Tibial nerve (tissue), 4 donors: ENCODE data around the gene GIMAP5. TPM values are rescaled to one million over a fixed set of nuclear protein-coding genes. Genes with fewer than 3 reads are reported as not detected.
A peak's percentile ranks its signal among the peaks of the same experiment; 100 is the strongest.

Experiments
- DNase-seq, 2 donors: peaks; one replicate each; pipeline ENCODE4 v3.0.0-alpha.2; 2019; ENCODE audit warnings: low spot score in 2 of 2
- H3K27ac ChIP-seq, 4 donors: fragments of 200-600 bp; sonication (generic) in 3 of 4; one replicate each; pipeline ENCODE4 v1.5.1; 2017 to 2019; ENCODE audit warnings: mild to moderate bottlenecking in 1 of 4
- H3K27me3 ChIP-seq, 2 donors: fragments of 200-600 bp; sonication (generic) in 1 of 2; one replicate each; pipeline versions ENCODE4 v1.5.1 to v1.6.0; 2017 to 2019
- H3K36me3 ChIP-seq, 3 donors: fragments of 200-600 bp; sonication (generic); one replicate each; pipeline ENCODE4 v1.5.1; 2018 to 2019
- H3K4me1 ChIP-seq, 4 donors: fragments of 200-600 bp; sonication (generic) in 3 of 4; one replicate each; pipeline ENCODE4 v1.5.1; 2017 to 2019
- H3K4me3 ChIP-seq, 4 donors: fragments of 200-600 bp; sonication (generic) in 3 of 4; one replicate each; pipeline ENCODE4 v1.5.1; 2017 to 2019; ENCODE audit warnings: mild to moderate bottlenecking in 1 of 4, moderate library complexity in 1 of 4
- H3K9me3 ChIP-seq, 4 donors: fragments of 200-600 bp; sonication (generic) in 3 of 4; one replicate each; pipeline ENCODE4 v1.5.1; 2017 to 2019
- EP300 ChIP-seq, 2 donors: sonication (generic); formaldehyde crosslinking; IDR thresholded peaks; one replicate each; pipeline ENCODE4 v1.6.1; 2017; ENCODE audit warnings: antibody characterized with exemption in 2 of 2, mild to moderate bottlenecking in 1 of 2
- POLR2A ChIP-seq, 2 donors: fragments of 450-650 bp; IDR thresholded peaks; one replicate each; pipeline ENCODE4 v1.6.1; 2017; ENCODE audit warnings: antibody characterized with exemption in 2 of 2, mild to moderate bottlenecking in 2 of 2, moderate library complexity in 2 of 2
- WGBS, 2 donors: methylation state at CpG; one replicate each; pipeline ENCODE4 v1.1.5; 2018; 5-methylcytosine and 5-hydroxymethylcytosine counted together
- total RNA-seq, 4 donors: library from RNA; depleted of rRNA; stranded (reverse); fragments of >200 nt; gene quantifications; one replicate each; pipeline ENCODE4 v1.1.0, GENCODE V29; 2016
- TF ChIP-seq, protein P1 (sequence below), 5 experiments: fragments of 200-600 bp in 3 of 5; fragments of 450-650 bp in 2 of 5; sonication (generic) in 3 of 5; IDR thresholded peaks; one replicate each; pipeline ENCODE4 v1.5.1; 2016 to 2019; ENCODE audit warnings: antibody characterized with exemption in 5 of 5, mild to moderate bottlenecking in 3 of 5, moderate library complexity in 2 of 5

GIMAP5 gene
- total RNA-seq, 4 donors from 2014 or later, result 22.0 to 36.7 (median 33.4) TPM

DNA sequence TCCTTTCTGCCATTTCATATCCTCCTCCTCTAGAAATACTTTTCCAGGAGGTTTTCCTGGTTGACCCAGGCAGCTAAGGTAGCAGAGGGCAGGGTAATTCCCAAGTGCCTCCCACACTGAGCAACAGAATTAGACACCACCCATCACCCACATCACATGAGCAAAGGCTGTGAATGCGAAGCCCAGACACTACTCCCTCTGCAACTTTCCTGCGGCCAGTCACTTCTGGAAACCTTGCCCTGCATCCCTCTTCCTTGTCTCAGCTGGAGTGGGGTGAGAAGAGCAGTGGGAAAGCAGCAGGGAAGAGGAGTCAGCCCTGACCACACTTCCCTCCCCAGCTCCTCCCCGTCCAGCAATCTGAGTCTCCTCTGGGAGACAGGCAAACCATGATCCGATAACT lies 47.7 kb downstream of the GIMAP5 start:
- DNase-seq, result no peak
- no peaks in the 10 kb centered on the region for H3K27me3 ChIP-seq
- H3K4me3 ChIP-seq, result no peak overlapping the region
- H3K9me3 ChIP-seq, result no peaks in the 10 kb centered on the region
- no peaks in the 10 kb centered on the region for H3K36me3 ChIP-seq
- peak overlapping the region in 3 of 4 donors; percentile 63 to 82 (median 74) for H3K27ac ChIP-seq
- 29 to 44% methylated on average over 4 of the region's 4 CpGs for WGBS, 2 donors
- peaks cover 0 to 70% (median 18%) of the 10 kb centered on the region in 4 donors for H3K4me1 ChIP-seq
- TF ChIP-seq, protein P1, sequence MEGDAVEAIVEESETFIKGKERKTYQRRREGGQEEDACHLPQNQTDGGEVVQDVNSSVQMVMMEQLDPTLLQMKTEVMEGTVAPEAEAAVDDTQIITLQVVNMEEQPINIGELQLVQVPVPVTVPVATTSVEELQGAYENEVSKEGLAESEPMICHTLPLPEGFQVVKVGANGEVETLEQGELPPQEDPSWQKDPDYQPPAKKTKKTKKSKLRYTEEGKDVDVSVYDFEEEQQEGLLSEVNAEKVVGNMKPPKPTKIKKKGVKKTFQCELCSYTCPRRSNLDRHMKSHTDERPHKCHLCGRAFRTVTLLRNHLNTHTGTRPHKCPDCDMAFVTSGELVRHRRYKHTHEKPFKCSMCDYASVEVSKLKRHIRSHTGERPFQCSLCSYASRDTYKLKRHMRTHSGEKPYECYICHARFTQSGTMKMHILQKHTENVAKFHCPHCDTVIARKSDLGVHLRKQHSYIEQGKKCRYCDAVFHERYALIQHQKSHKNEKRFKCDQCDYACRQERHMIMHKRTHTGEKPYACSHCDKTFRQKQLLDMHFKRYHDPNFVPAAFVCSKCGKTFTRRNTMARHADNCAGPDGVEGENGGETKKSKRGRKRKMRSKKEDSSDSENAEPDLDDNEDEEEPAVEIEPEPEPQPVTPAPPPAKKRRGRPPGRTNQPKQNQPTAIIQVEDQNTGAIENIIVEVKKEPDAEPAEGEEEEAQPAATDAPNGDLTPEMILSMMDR (IDR thresholded peaks at IDR 0.05), result no peak
- TF ChIP-seq POLR2A (IDR thresholded peaks at IDR 0.05), result no peak
- TF ChIP-seq EP300 (IDR thresholded peaks at IDR 0.05), result no peak

DNA sequence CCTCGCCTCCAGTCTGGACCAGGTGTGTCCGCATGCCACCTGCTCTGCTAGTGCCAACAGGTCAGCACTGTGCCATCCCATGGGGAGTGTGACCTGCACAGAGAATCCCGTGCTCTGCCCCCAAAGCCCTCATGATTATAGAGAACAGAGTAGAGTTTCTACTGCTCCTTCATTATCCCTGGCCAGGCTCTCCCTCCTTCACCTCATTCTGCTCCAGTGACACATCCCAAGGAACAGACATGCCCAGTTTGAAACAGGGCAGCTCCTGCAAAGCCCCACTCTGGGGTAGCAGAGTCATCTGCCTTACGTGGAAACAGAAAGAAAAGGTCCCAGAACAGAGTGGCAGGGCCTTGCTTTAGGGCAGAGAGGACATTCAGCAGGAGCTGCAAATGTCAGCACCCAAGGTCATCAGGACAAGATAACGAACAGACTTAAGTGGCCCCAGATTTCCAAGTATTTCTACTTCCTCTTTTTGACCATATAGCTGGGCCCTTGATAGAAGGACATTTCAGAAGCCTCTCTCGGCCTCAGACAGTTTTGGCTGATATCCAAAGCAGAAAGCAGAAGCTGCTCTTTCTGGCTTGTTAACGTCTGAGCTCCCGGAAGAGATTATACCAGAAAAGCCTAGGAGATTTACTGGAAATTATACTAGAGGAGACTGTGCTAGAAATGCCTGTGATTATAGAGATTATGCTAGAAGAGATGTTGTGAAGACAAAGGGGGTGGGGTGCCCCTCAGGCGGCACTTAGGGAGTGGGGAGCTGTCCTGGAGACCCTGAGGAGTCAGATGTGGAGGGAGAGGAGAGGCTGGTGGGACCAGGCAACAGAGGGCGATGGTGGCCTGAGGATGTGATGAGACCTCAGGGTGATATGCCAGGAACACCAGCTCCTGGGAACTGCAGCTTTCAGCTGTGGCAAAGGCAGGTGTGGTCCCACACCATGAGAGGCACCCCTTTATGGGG lies 50.4 kb downstream of the GIMAP5 start:
- no peak overlapping the region for H3K4me3 ChIP-seq
- H3K27ac ChIP-seq, result peak overlapping the region; percentile 7 to 82 (median 76)
- WGBS, 2 donors, result 28 to 37% methylated on average over 10 of the region's 10 CpGs
- DNase-seq, result peak in 1 of 2 donors; percentile 28
- TF ChIP-seq, protein P1 (IDR thresholded peaks at IDR 0.05), result no peak
- no peak for TF ChIP-seq POLR2A (IDR thresholded peaks at IDR 0.05)
- H3K36me3 ChIP-seq, result peaks cover 0 to 15% (median 0%) of the 10 kb centered on the region in 3 donors
- H3K27me3 ChIP-seq, result no peaks in the 10 kb centered on the region
- peaks cover 0 to 55% (median 18%) of the 10 kb centered on the region in 4 donors for H3K4me1 ChIP-seq
- H3K9me3 ChIP-seq, result no peaks in the 10 kb centered on the region

DNA sequence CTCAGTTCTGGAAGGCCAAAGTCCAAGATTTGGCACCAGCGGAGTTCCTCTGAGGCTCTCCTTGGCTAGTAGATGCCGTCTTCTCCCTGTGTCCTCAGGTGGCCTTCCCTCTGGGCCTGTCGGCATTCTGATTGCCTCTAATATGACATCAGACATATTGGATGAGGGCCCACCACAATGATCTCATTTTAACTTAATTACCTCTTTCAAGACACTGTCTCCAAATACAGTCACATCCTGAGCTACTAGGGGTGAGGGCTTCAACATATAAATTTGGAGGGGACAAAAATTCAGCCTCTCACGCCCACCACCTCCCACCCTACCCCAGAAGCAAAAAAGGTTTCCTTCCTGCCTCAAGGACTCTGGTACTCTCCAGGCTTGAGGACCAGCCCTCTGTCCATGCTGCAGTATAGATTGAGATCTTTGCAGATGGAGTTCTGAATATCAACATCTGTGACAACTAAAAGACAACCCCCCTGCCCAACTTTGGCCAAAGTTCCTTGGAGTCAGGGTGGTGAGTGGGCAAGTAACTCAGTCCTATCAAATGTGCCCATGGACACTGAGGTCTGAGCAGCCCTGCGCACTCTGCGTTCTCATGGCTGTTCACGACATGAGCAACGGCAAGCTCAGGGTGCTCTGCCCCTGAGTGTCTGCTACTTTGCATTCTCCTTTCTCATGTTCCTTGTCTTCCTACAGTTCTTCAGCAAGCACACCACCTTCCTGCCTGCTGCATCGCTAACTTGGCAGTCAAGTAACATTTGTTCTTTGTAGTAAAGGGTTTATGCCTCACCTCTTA lies 51.5 kb downstream of the GIMAP5 start:
- peak overlapping the region; percentile 7 to 82 (median 68) for H3K27ac ChIP-seq
- H3K4me3 ChIP-seq, result no peak overlapping the region
- WGBS, 2 donors, result 48 to 60% methylated on average over 9 of the region's 9 CpGs
- DNase-seq, result peak in 1 of 2 donors; percentile 75
- no peaks in the 10 kb centered on the region for H3K27me3 ChIP-seq
- TF ChIP-seq POLR2A (IDR thresholded peaks at IDR 0.05), result no peak
- peak in 1 of 2 donors; percentile 32 for TF ChIP-seq EP300 (IDR thresholded peaks at IDR 0.05)
- H3K36me3 ChIP-seq, result peaks cover 0 to 22% (median 0%) of the 10 kb centered on the region in 3 donors
- H3K4me1 ChIP-seq, result peaks cover 0 to 55% (median 18%) of the 10 kb centered on the region in 4 donors
- H3K9me3 ChIP-seq, result no peaks in the 10 kb centered on the region

DNA sequence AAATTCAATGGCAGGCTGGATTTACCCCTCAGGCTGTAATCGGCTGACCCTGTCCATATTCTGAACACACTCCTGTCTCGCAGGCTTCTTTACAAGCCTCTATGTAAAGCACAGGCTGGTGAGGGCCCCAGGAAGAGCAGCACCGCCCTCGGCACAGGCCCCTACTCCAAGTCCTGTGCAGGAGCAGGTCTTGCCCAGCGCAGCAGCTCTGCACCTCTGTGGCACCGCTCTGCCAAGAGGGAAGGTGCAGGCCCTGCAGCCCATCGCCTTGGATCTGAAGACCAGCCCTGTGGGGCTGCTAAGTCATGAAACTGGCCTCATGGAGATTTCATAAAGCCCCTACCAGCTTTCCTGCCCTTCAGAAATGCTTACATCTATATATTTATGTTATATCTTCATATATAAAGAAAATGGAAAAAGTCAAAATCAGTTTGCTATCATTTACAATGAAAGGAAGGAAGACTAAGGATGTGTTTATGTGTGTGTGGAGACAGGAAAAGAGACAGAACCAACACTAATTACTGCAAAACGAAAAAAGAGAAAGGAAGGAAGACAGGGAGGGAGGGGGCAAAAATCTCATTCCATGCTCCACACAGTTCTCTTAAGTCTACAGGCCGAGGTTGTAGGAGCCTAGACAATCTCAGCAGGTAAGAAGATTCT lies 53.3 kb downstream of the GIMAP5 start:
- WGBS, 2 donors, result 76 to 80% methylated on average over 9 of the region's 9 CpGs
- no peaks in the 10 kb centered on the region for H3K9me3 ChIP-seq
- H3K4me1 ChIP-seq, result peaks cover 0 to 38% (median 13%) of the 10 kb centered on the region in 4 donors
- peaks cover 0 to 26% (median 0%) of the 10 kb centered on the region in 3 donors for H3K36me3 ChIP-seq
- no peak for DNase-seq
- H3K27ac ChIP-seq, result no peak overlapping the region
- TF ChIP-seq POLR2A (IDR thresholded peaks at IDR 0.05) (no peak), EP300 (IDR thresholded peaks at IDR 0.05) (no peak)
- TF ChIP-seq, protein P1 (IDR thresholded peaks at IDR 0.05), result no peak
- H3K27me3 ChIP-seq, result no peaks in the 10 kb centered on the region
- no peak overlapping the region for H3K4me3 ChIP-seq

DNA sequence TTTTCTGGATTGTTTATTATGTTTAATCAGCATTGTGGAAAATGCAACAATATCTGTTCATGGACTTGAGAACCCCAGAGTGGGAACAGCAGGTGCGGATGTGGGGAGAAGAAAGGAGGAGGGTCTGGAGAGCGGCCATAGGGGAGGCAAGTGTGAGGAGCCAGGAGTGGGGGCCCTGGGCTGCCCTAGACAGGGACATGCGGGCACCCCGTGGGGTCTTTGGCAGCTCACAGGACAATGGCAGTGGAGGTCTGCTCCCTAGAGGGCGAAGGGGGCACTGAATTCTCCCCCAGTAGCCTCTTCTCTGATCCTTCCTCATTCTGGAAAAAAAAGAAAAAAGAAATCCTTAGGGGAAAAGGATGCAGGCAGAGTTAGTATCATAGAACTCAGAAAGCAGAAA lies 54.1 kb downstream of the GIMAP5 start:
- Histone ChIP-seq H3K4me1 (peaks cover 0 to 31% (median 13%) of the 10 kb centered on the region in 4 donors), H3K9me3 (no peaks in the 10 kb centered on the region), H3K27me3 (no peaks in the 10 kb centered on the region), H3K36me3 (peaks cover 0 to 26% (median 0%) of the 10 kb centered on the region in 3 donors), H3K27ac (no peak overlapping the region), H3K4me3 (no peak overlapping the region)
- TF ChIP-seq EP300 (IDR thresholded peaks at IDR 0.05) (no peak), POLR2A (IDR thresholded peaks at IDR 0.05) (no peak)
- TF ChIP-seq, protein P1 (IDR thresholded peaks at IDR 0.05), result no peak
- DNase-seq, result no peak
- WGBS, 2 donors, result 72 to 76% methylated on average over 5 of the region's 5 CpGs
